HCEC 1CT (cell line): Measurements from ENCODE around the gene IL20RA.

Source experiments
- DNase-seq: peaks from one replicate; pipeline ENCODE4 v3.0.0-alpha.2; 2017

Gene IL20RA

DNA sequence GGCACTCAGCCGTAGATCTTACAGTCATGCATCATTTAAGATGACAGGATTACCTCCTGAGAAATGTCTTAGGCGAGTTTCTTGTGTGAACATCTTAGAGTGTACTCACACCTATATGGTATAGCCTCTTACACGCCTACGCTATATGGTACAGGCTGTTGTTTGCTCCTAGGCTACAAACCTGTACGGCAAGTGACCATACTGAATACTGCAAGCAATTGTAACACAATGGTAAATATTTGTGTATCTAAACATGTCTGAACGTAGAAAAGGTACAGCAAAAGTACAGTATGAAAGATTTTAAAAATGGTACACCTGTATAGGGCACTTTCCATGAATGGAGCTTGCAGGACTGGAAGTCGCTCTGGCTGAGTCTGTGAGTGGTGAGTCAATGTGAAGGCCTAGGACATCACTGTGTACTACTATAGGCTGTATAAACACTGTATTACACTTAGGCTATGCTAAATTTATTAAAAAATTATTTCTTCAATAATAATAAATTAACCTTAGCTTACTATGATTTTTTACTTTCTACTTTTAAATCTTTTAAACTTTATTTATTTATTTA is 541 bp upstream of the IL20RA start:
- no peak for DNase-seq

DNA sequence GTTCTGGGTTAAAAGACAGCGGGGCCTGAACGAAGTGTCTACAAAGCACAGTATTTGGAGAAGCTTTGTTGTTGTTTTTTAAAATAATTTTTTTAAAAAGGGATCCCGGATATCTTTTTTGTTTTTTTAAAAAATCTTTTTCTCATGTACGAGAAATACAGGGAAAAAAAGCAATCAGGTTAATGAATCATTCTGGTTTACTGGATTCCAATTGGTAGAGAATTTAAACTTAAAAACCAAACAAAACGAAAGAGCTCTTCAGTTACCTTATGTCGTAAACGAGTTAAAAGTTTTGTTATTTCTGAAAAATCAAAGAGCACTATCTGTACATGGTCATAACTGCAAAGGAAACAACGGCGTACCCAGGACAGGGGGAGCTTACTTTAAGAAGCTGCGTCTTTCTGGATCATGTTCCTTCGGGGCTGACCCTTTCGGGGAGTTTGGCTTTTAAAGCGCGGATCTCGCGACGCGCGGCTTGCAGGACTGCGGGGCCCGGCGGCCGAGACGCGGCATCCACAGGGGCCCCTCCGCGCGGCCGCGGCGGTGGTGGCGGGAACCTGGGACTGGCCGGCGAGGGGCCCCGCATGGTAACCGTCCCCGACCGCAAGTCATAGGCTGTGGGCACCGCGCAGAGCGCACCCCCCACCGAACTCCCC is 927 bp downstream of the IL20RA start:
- DNase-seq = peak; percentile 25

- no peak for DNase-seq
Observed at GRCh38 chr6:137040393-137040792, 4.4 kb downstream of the IL20RA start.

- no peak for DNase-seq
Observed at GRCh38 chr6:137039010-137039409, 5.8 kb downstream of the IL20RA start.

DNA sequence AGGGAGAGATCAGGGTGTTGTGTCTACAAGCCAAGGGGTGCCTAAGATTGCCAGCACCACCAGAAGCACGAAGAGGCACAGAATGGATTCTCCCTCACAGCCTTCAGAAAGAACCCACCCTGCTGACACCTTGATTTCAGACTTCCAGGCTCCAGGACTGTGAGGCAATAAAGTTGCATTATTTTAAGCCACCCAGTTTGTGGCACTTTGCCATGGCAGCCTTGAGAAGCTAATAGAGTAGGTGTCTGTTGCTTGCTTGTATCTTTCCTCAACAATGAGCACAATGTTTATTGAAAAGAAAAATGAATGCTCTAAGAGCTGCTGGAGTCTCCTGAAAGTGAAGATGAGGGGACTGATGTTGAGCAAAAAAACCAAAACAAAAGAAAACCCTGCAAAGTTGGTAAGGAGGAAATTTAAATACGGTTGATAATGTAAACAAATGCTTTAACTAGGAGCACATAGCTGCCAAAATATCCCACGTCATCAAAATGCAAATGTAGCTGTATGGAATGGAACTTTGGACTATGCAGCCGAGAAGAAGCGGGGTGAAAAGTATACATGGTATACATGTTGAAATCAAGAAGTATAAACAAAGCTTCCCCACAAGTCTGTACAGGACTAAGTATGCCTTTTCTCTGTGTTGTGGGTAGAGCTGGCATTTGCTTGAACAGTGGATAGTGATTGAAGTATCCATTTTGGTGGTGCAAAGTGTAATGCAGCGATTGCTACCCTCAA is 8.0 kb downstream of the IL20RA start:
- no peak for DNase-seq

DNA sequence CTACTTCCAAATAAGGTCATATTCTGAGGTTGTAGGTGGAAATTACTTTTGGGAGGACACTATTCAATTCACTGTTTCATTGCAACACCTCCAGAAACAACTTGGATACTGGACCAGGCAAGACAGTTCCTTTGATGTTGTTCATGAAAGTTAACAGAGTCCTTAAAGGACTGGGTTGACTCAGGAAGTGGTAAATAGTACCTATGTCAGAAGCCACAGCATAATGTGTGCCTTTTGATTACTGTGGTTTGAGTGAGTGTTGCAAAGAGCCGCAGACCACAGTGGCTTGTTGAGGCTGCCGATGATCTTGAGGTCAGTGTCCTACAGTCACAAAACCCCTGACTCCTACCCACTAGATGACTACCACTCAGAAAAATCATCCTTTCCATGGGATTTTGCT is 10.9 kb downstream of the IL20RA start:
- DNase-seq = no peak

DNA sequence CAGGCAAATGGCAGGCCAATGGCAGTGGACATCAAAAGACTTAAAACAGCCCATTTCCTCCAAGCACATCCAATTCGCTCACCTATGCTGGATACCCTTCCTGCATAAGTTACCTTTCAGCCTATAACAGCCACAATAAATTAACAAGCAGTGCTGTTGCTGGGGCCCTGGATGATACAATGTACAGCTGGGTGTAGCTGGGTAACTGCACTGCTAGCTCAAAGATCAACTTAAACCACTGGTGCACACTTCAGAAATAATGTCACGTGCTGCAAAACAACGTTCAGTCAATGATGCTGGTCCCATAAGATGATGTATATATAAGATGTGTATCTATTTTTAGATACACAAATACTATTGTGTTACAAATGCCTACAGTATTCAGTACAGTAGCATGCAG is 13.6 kb downstream of the IL20RA start:
- no peak for DNase-seq

DNA sequence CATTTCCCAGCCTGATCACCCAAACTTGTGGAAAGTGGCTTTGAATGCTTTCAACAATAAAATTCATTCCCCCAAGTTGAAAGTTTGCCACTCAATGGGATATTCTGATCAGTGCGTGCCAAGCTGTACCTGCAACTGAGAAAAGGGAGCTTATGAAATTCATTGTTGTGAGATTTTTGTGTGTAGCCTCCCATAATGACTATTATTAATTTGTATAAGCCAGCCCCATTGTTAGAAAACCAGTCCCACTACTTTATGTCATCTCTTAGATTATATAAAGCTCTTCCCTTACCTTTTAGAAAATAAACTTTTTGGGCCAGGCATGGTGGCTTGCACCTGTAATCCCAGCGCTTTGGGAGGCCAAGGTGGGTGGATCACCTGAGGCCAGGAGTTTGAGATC is 15.9 kb downstream of the IL20RA start:
- no peak for DNase-seq

DNA sequence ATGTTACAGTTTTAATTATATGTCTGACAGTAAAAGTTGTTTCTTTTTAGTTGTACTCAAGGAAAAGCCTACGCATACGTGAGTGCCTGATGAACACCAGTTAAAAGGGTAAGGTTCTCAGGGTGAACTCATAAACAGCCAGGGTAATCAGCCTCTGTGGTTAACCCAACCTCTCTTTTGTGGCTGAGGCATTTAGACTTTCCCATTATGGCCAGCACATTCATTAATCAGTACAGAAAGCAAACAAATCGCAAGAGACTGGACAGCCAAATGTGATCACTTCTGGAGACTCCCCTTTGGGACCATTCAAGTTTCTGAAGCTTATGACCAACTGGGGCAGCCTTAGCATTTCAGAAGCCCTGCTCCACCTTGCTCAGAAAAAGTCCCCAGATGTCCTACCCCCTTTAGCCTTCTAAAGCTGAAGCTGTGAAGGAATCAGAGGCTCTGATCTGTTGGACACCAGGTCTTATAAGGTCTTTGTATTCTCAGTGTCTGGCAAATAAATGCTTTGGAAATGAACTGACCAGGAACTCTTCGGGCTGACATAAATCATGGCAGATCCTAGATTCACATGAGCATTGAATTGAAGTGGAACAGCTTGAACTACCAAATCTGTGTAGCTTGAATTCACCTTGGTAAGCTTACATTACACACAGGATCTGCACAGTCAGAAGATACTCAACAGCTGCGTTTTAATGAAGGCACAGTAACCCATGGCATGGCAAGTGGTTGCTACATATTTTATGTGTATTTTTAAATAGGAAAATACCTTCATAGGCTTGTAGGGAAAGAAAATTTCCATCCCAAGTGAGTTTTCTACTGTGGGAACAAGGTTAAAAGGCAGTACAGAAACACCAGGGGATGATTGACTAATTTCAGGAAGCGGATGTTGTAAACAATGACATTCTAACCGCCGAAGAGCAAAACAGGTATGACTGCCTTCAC is 18.7 kb downstream of the IL20RA start:
- DNase-seq = no peak

- DNase-seq = no peak
Observed at GRCh38 chr6:137024237-137024990, 20.4 kb downstream of the IL20RA start.

DNA sequence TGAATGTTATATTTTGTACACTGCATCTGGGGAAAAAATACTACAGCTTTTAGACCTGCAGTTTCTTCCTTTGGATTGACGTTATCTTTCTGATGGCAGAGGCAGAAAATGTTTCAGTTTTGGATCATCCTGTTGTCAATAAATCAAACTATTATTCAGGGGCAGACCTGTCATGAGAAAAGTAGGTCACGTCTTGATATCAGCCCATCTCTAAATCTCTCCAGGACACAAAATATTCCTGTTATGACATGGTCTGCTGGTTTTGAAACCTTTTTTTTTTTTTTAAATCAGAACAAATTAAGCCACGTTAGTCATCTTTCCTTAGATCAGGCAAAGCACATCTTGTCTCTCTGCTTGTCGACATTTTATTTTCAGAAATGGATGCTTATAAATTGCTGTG is 24.0 kb downstream of the IL20RA start:
- no peak for DNase-seq

DNA sequence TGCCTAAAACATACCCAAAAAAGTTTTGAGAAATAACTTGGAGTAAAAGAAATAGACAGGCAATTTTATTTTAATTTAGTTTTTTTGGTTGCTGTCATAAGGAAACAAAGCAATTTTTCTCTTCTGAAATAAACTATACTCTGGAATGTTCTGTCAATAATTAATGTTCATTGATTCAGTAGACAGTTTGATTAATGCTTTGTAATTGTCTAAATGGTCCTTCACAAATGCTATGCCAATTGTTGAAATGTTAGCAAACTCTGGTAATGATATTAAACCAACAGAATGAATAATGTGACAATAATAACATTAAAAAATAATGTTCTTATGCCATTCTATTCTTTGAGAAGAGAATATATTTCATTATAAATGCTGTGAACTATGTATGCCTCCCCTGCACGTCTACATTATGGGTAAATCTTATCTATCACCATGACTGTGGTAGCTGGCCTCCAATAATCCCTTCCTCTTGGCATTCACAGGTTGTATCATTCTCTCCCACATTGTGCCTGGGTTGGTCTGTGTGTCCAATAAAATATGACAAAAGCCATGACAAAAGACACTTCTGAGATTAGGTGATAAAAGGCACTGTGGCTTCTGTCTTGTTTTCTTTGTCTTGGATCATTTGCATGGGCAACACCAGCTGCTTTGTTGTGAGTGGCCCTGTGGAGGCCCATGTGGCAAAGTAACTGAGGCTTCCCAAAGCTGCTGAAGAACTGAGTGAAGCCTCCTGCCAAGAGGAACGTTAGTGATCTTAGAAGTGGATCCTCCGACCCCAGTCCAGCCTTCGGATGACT is 25.1 kb downstream of the IL20RA start:
- DNase-seq = no peak

GRCh38 chr6:137017081-137017480 is 27.7 kb downstream of the IL20RA start:
- no peak for DNase-seq

- no peak for DNase-seq
Observed at GRCh38 chr6:137016356-137016755, 28.4 kb downstream of the IL20RA start.

DNA sequence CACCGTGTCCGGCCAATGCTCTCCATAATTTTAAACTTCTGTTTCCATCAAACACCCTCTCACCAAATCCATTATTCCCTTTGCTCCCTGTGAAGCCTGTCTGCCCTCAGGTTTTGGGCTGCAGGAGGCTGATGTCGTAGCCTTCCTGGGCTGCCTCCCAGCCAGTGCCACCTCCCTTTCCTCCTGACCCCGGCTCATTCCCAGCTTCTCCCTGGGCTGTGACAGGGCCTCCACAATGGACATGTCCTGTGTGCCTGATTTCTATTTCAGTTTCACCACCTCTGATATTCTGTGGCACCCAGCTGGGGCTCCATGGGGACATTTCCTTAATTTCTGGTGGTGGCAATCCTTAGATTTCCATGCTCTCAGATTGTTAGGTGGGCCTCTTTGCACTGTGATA is 28.8 kb downstream of the IL20RA start:
- no peak for DNase-seq

GRCh38 chr6:137013738-137014602 is 30.8 kb downstream of the IL20RA start:
- DNase-seq = peak; percentile 59

GRCh38 chr6:137013031-137013430 is 31.7 kb downstream of the IL20RA start:
- peak; percentile 12 for DNase-seq

GRCh38 chr6:137011406-137011805 is 33.4 kb downstream of the IL20RA start:
- DNase-seq = no peak

DNA sequence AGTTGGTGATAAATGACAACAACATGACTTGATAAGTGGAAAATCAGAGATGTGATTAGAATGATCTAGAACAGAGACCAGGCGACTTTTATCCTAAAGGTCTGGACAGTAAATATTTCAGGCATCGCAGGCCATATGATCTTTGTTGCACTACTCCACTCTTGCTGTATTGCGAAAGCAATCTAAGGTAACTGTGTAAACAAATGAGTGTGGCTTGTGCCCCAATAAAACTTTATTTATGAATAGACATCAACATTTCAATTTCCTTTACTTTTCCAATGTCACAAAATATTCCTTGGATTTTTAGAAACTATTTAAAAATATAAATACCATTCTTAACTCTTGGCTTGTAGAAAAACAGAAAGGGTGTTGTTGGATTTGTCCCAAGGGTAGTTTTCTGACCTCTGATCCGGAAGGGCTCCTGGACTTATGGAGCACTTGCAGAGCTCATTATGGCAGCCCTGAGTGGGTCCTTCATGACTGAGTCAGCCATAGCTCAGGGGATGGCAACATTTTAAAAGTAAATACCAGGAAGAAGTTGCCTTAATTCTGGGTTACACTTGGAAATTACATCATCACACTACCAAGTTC is 34.5 kb downstream of the IL20RA start:
- no peak for DNase-seq

- DNase-seq = no peak
Observed at GRCh38 chr6:137008204-137008603, 36.6 kb downstream of the IL20RA start.
